ENCODE data around the gene GAL3ST3. TPM values are rescaled to one million over a fixed set of nuclear protein-coding genes. Genes with fewer than 3 reads are reported as not detected.
"Not testable (repeated sequence)": the region's sequence is repeated elsewhere in the genome, so short reads cannot be mapped to it uniquely, and the experiment has no call there.

GAL3ST3 gene
- total and polyA plus RNA-seq, 2 experiments from 2014 or later, result 15.6 to 63.4 TPM

- Histone ChIP-seq H3K4me2 (no peak overlapping the region), H2AFZ (no peak overlapping the region), H3F3A (replicated peaks; ENCODE audit: low read depth) (0 out of 2 replicates have a peak, but pooled peaks cover 6% of the 10 kb centered on the region), H3K27ac (ENCODE audit: low read depth) (no peak overlapping the region), H3K4me3 (no peak overlapping the region), H3K27me3 (ENCODE audit: insufficient read depth) (no peaks in the 10 kb centered on the region), H3K36me3 (ENCODE audit: insufficient read depth) (no peaks in the 10 kb centered on the region; the same call in 1 of the 2 replicates), H3K9me2 (ENCODE audit: insufficient read depth) (no peaks in the 10 kb centered on the region), H4K20me1 (replicated peaks; ENCODE audit: insufficient read depth) (peaks cover 19% of the 10 kb centered on the region), H3K4me1 (ENCODE audit: insufficient read depth) (no peaks in the 10 kb centered on the region), H3K79me2 (replicated peaks; ENCODE audit: insufficient read depth) (peaks cover 47% of the 10 kb centered on the region)
- Mint-ChIP-seq H3K9me3 (no peaks in the 10 kb centered on the region), H3K4me1 (no peaks in the 10 kb centered on the region; the same call in 2 of the 3 replicates), H3K36me3 (ENCODE audit: low read depth) (no peaks in the 10 kb centered on the region), H3K27ac (no peak overlapping the region), H3K27me3 (ENCODE audit: insufficient read depth, low read depth, poor library complexity) (no peaks in the 10 kb centered on the region), H3K4me3 (no peak overlapping the region)
- ATAC-seq (no peak), DNase-seq (ENCODE audit: low spot score) (no peak)
- TF ChIP-seq EZH2phosphoT487 (IDR thresholded peaks at IDR 0.05; ENCODE audit: unreplicated experiment), result no peak
- TF ChIP-seq NANOG (IDR thresholded peaks at IDR 0.05; ENCODE audit: borderline replicate concordance), result no peak
- no peak for TF ChIP-seq ZNF331 (CRISPR knock-in tag; IDR thresholded peaks at IDR 0.05; ENCODE audit: low read depth)
- no peak for TF ChIP-seq JUNB (IDR thresholded peaks at IDR 0.05; ENCODE audit: unreplicated experiment)
- TF ChIP-seq ZNF114 (CRISPR knock-in tag; IDR thresholded peaks at IDR 0.05), result no peak
- no peak for TF ChIP-seq STAT1 (IDR thresholded peaks at IDR 0.05; ENCODE audit: unreplicated experiment)
- TF ChIP-seq, protein P1, sequence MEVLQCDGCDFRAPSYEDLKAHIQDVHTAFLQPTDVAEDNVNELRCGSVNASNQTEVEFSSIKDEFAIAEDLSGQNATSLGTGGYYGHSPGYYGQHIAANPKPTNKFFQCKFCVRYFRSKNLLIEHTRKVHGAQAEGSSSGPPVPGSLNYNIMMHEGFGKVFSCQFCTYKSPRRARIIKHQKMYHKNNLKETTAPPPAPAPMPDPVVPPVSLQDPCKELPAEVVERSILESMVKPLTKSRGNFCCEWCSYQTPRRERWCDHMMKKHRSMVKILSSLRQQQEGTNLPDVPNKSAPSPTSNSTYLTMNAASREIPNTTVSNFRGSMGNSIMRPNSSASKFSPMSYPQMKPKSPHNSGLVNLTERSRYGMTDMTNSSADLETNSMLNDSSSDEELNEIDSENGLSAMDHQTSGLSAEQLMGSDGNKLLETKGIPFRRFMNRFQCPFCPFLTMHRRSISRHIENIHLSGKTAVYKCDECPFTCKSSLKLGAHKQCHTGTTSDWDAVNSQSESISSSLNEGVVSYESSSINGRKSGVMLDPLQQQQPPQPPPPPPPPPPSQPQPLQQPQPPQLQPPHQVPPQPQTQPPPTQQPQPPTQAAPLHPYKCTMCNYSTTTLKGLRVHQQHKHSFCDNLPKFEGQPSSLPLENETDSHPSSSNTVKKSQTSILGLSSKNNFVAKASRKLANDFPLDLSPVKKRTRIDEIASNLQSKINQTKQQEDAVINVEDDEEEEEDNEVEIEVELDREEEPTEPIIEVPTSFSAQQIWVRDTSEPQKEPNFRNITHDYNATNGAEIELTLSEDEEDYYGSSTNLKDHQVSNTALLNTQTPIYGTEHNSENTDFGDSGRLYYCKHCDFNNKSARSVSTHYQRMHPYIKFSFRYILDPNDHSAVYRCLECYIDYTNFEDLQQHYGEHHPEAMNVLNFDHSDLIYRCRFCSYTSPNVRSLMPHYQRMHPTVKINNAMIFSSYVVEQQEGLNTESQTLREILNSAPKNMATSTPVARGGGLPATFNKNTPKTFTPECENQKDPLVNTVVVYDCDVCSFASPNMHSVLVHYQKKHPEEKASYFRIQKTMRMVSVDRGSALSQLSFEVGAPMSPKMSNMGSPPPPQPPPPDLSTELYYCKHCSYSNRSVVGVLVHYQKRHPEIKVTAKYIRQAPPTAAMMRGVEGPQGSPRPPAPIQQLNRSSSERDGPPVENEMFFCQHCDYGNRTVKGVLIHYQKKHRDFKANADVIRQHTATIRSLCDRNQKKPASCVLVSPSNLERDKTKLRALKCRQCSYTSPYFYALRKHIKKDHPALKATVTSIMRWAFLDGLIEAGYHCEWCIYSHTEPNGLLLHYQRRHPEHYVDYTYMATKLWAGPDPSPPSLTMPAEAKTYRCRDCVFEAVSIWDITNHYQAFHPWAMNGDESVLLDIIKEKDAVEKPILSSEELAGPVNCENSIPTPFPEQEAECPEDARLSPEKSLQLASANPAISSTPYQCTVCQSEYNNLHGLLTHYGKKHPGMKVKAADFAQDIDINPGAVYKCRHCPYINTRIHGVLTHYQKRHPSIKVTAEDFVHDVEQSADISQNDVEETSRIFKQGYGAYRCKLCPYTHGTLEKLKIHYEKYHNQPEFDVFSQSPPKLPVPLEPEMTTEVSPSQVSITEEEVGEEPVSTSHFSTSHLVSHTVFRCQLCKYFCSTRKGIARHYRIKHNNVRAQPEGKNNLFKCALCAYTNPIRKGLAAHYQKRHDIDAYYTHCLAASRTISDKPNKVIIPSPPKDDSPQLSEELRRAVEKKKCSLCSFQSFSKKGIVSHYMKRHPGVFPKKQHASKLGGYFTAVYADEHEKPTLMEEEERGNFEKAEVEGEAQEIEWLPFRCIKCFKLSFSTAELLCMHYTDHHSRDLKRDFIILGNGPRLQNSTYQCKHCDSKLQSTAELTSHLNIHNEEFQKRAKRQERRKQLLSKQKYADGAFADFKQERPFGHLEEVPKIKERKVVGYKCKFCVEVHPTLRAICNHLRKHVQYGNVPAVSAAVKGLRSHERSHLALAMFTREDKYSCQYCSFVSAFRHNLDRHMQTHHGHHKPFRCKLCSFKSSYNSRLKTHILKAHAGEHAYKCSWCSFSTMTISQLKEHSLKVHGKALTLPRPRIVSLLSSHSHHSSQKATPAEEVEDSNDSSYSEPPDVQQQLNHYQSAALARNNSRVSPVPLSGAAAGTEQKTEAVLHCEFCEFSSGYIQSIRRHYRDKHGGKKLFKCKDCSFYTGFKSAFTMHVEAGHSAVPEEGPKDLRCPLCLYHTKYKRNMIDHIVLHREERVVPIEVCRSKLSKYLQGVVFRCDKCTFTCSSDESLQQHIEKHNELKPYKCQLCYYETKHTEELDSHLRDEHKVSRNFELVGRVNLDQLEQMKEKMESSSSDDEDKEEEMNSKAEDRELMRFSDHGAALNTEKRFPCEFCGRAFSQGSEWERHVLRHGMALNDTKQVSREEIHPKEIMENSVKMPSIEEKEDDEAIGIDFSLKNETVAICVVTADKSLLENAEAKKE (CRISPR knock-in tag; IDR thresholded peaks at IDR 0.05), result no peak
- no peak for TF ChIP-seq CREB1 (CRISPR knock-in tag; IDR thresholded peaks at IDR 0.05; ENCODE audit: low read depth)
Measured at GRCh38 chr11:66080055-66080817, 31.3 kb upstream of the GAL3ST3 start.

DNA sequence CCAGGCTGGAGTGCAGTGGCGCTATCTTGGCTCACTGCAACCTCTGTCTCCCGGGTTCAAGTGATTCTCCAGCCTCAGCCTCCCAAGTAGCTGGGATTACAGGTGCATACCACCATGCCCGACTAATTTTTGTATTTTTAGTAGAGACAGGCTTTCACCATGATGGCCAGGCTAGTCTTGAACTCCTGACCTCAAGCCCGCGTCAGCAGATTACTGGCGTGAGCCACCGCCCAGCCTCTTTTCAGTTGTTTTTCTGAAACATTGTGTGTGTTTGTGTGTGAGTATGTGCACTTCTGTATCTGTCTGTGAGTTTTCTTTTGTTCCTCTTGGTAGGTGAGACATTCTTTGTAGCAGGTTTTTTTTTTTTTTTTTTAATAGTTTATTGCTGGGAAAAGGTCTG is 30.0 kb upstream of the GAL3ST3 start:
- Histone ChIP-seq H3K79me2 (replicated peaks; ENCODE audit: insufficient read depth) (peaks cover 43% of the 10 kb centered on the region), H4K20me1 (replicated peaks; ENCODE audit: insufficient read depth) (peaks cover 16% of the 10 kb centered on the region)
- H3K4me3 ChIP-seq; H3K4me3 Mint-ChIP-seq; H3K9me3 Mint-ChIP-seq; H3K4me1 ChIP-seq (ENCODE audit: insufficient read depth); H3K4me2 ChIP-seq; H3F3A ChIP-seq (replicated peaks; ENCODE audit: low read depth); H3K36me3 Mint-ChIP-seq (ENCODE audit: low read depth); H3K27me3 Mint-ChIP-seq (ENCODE audit: insufficient read depth, low read depth, poor library complexity); H2AFZ ChIP-seq; H3K4me1 Mint-ChIP-seq; ATAC-seq; DNase-seq (ENCODE audit: low spot score); H3K9me2 ChIP-seq (ENCODE audit: insufficient read depth); H3K27ac ChIP-seq (ENCODE audit: low read depth); H3K27me3 ChIP-seq (ENCODE audit: insufficient read depth); H3K27ac Mint-ChIP-seq; H3K36me3 ChIP-seq (ENCODE audit: insufficient read depth): not testable (repeated sequence)
